GM19043 (cell line): Measurements from ENCODE around the gene SOSTDC1.
"Not testable (repeated sequence)": the region's sequence is repeated elsewhere in the genome, so short reads cannot be mapped to it uniquely, and the experiment has no call there.

Source experiments
- ATAC-seq: cut with Tn5 transposase; IDR thresholded peaks from one replicate; pipeline ENCODE4 v1.9.1; 2021; ENCODE audit warnings: low read depth; ENCODE audit not compliant: unreplicated experiment

The SOSTDC1 gene

DNA sequence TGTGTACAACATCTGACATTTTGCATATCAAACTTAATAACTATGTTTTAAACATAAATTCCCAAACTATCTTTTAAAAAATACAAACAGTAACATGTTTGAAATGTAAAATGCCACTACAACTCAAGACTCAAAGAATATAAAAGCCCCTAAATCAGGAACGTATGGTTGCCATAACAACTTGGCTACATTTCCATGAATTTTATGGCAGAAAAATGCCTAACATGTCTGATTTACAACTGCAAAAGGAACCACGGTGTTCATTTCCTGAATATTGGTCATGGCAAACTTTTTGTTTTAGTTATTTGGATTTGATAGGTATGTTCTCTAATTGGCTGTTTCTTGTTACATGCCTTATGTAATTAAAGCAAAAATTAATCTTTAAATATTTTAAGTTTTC is 2.0 kb downstream of the SOSTDC1 start:
- no peak for ATAC-seq

DNA sequence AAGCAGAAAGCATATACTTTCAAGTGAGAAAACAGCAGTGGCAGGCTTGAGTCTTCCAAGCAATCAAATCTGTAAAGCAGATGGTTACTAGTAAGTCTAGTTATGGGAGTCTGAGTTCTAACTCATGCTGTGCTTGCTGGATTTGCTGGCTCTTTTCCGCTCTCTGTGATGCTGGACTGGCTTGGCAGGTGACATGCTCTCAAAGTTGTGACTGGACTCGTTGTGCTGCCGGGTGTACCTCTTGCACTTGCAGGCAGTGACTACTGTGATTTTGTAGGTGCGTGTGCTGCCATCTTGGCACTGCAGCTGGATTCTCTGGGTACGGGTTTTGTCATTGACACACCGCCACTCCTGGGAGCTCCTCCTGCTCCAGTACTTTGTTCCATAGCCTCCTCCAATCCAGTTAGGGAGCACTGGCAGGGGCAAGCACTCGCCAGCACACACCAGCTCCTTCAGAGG is 3.1 kb downstream of the SOSTDC1 start:
- ATAC-seq = no peak

DNA sequence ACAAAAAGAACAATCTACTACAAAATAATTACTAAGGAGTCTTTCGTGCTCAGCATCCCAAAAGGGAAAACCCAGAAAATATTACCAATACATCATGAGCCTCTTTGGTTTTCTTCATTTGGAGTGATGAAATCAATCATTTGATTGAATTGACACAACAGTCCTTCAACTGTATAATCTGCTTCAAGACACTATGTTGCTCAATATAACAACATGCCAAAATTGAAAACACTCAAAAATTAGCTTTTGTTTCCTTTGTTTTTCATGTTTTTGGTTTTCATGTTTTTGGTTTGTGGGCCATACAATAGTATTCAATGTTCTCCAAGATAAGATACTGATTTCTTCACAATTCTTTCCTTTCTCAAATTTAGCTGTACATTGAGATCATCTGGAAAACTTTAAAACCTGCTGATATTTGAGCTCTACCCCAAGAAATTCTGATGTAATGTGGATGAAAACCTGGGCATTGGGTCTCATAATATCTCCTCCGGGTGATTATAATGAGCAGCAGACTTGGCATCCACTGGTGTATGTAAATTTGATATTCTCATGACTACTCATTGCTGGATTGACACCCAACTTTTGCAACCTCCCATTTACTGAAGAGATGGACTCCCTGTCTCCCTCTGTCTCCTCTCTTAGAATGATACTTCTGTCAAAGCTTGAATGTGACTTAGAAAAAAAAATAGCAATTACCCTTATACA is 4.6 kb downstream of the SOSTDC1 start:
- no peak for ATAC-seq

DNA sequence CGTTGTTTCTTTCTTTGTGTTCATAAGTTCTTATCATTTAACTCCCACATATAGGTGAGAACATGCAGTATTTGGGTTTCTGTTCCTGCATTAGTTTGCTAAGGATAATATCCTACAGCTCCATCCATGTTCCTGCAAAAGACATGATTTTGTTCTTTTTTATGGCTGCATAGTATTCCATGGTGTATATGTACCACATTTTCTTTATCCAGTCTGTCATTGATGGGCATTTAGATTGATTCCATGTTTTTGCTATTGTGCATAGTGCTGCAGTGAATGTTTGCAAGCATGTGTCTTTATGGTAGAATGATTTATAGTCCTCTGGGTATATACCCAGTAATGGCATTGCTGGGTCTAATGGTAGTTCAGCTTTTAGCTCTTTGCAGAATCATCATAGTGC is 9.2 kb downstream of the SOSTDC1 start:
- not testable (repeated sequence) for ATAC-seq

DNA sequence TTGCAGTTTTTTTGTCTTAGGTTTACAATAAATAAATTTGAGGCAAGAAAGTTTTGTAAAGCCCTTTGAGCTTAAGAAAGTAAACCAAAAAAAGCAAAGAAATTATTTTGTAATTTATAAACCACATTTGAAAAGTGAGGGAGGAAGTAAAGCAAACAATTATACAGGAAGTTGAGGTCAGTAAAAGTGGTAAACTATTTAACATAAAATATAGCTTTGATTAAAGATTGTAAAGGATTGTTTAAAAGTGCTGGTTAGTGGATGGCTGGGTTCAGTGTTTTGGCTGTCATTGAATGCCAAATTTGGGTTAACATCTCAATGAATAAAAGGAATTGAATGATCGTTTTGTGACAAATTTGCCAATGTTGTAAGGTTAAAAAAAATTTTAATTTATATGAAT is 9.9 kb downstream of the SOSTDC1 start:
- ATAC-seq = no peak

DNA sequence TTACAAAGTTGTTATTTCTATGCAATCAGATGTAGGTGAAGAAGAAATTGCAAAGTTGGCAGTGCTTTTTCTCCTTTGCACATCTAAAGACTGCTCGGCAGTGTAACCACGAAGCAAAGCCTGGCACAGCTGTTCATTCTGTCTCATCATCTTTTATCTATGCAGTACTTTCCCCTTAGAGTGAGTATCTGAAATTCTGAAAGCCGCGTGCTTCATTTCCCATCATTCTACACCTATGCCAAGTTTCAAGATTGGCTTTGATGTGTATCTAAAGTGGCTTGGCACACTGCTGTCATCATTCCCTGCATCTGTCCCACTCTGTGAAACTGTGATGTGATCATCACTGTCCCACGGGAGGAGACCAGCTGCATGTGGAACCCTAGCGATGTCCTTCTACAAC is 15.2 kb downstream of the SOSTDC1 start:
- no peak for ATAC-seq

DNA sequence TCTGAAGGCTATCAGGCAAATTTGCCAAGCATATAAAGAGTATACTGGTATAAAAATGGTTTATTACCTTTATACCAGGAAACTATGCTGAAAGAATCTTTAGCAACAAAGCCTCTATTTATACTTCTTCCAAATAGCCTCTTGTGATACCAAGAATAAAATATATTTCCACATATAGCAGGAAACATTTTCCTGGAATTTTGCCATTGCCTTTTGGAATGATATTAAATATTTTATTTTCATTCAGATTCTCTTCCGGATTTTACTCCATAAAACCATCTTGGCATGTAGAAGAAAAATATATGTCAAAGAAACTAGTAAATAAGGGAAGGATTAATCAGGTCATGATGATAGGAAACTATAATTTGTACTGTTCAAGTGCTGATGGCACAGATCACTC is 17.7 kb downstream of the SOSTDC1 start:
- ATAC-seq = no peak

DNA sequence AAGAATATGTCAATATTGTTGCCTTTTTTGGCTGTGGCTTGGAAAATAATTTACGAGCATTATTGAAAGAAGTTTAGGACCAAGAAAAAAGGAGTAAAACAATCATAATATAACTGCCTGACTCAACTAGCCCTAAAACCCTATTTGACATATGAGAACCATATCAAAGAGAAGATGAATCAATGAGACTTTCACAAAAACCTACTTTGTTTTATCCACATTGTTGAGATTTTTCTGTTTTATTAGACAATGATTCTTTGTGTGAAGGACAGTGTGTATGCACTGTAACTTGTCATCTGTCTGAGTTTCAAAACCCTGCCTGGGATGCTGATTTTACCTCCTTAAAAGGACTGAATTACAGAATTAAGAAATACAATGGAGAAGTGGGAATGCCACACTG is 19.0 kb downstream of the SOSTDC1 start:
- no peak for ATAC-seq

DNA sequence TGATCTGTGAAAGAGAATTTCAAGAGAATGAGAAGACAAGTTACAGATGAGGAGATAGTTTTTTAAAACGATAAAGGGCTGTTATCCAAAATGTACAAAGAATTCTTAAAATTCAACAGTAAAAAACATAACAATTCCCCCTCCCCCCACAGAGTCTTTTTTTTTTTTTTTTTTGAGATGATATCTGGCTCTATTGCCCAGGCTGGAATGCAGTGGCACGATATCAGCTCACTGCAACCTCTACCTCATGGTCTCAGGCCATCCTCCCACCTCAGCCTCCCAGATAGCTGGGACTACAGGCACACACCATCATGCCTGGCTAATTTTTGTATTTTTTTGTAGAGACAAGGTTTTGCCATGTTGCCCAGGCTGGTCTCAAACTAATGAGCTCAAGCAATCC is 21.7 kb downstream of the SOSTDC1 start:
- ATAC-seq = not testable (repeated sequence)

DNA sequence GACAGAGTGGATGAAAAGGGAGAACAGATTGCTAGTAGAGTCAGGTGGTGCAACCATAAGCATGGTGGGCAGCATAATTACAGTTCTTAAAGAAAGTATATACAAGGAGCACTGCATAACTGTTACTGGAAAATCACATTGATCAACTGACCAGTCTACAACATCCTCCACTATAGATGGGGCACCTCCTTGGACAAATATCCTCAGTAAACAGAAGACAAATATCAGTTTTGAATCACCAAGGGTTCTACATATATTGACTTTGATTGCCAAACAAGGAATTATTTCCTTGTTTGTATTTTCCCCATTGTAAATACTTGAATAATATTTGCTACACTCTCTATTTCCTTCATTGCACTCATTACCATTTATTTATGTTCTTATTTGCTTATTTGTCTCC is 26.6 kb downstream of the SOSTDC1 start:
- no peak for ATAC-seq

DNA sequence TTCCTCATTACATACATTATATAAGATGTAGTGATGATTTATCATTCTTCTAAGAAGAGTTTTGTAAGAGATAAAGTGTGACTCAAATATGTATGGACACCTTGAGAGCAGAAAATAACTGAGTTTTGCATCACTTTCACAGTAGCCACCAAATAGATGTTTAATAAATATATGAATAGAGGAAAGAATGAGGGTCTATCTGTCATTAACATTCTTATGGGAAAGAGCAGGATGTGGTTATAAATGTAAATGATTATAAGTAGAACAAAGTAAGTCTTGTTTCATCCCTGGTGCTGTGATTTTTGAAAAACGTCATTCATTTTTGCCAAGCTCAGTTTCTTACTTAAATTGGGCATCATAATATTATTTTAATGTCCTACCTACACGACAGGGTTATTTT is 29.2 kb downstream of the SOSTDC1 start:
- no peak for ATAC-seq

DNA sequence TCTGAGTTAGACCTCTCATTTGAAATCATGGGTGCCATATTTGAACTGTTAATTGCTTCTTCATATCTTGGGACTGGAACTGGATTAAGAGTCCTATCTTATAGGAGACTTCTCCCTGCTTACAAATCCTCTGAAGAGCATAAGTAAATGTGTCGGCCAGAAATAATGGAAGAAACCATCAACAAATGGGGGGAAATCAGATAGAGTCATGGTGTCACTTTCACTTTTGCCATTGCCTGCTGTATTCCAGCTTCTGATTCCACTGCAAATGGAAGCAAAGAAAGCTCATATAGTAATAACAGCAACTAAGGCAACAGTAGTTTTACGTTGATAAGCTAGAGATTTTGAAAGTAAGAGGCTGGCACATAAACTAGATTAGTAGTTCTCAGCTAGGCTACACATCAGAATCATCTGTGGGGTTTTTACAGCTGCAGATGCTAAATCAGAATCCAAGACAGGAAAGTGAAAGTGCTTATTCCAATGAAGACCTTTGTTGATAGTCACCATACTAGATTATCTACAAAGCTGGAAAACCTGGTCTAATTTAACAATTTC is 31.9 kb downstream of the SOSTDC1 start:
- ATAC-seq = no peak

DNA sequence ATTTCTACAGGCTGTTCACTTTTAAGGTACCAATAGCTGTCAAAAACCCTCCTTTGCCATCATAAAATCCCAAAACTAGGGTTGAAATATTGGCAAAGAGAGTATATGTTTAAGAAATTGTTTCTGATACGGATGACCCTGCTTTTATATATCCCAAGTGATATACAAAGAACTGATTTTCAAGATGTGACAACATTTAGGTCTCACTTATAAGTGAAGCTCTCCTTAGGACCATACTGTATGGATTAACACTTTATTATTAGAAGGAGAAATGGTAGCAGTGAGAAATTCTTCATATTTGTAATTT is 33.2 kb downstream of the SOSTDC1 start:
- no peak for ATAC-seq

DNA sequence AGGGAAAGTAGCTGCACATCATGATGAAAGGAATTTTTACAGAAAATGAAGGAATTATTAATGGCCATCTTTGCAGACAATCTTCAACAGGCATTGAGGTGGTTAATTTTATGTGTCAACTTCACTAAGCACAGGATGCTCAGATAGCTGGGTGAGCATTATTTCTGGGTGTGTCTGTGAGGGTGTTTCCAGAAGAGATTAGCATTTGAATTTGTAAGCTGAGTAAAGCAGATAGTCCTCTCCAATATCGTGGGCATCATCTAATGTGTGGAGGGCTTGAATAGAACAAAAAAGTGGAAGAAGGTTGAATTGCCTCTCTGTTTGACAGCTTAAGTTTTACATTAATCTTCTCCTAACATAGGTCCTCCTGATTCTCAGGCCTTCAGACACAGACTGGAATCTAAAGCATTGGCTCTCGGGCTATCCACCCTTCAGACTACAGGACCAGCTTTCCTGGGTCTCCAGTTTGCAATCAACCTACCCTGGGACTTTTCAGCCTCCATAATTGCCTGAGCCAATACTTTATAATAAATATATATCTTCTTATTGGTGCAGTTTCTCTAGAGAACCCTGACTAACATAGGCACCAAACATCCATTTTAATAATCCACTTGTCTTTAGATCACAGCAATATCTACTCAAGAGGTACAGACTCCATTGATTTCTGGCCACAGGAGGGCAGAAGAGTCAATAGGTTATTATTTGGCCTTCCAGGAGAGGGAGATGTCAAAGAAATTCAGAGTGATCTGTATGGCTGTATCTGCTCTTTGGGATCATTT is 33.7 kb downstream of the SOSTDC1 start:
- no peak for ATAC-seq

DNA sequence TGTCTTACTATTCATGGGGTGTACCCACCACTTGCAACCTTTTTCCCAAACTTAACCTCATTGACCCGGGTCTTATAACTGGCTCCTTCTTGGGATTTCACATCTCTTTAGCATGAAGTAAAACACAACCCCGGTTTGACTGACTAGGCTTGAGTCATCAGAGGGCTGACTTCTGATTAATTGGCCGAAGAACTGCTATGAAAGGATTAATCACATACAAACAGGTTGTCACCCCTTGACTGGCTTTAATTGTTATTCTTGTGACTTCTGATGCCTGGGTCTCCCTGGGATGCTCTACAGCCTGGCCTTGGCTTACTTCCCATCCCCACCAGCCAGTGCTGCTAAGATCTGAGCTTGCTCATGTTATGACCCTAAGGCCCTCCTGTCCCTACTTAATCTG is 35.4 kb downstream of the SOSTDC1 start:
- ATAC-seq = no peak

DNA sequence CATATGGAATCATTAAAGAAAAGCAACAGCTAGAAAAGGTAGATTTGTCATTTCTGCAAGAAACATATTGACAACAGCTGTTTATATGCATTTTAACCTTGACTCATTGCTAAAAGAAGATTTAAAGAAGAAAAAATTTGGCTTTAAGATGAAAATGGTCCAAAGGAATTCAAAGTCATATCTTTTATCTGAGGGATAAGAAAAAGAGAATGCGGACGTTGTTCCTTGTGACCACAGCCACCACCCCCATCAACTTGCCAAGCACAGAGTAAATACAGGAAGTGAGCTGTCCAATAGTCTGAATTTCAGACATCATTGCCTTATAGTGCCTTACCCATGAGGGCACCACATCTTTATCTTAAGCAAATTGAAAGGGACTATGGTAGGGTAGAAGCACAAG is 36.9 kb downstream of the SOSTDC1 start:
- no peak for ATAC-seq

DNA sequence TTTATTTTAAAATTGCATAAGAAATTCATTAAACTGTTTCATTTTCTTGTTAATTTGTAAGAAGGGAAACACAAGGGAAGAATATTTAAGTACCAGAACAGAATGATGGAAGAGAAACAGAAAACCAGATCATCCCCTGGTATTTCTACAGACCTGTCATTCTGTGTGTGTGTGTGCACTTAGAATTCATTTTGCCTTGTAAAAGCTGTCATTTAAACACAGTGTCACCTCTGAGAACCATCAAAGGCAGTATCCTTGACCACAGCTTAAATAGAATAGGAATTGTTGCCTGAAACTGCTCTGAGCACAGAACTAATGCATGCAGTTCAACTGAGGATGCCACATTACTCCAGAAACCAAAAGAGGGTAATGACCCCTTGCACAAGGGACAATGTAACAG is 37.4 kb downstream of the SOSTDC1 start:
- no peak for ATAC-seq

DNA sequence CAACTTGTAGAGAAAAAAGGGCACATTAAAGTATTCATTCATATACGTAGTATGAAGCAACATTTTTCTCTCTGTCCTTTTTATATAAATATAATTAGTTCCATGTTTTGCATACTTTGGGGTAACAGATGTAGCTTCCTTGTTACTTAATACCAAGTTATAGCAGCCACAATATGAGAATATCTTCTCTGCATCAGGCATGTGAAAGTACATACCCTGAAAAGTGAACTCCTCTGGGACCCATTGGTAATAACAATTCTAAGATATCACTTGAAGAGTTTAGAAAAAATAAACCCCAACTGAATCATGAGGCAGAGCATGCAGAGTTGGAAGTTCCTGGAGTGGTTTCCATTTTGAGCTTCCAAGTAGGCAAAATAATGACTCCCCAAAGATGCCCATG is 41.8 kb downstream of the SOSTDC1 start:
- ATAC-seq = no peak

DNA sequence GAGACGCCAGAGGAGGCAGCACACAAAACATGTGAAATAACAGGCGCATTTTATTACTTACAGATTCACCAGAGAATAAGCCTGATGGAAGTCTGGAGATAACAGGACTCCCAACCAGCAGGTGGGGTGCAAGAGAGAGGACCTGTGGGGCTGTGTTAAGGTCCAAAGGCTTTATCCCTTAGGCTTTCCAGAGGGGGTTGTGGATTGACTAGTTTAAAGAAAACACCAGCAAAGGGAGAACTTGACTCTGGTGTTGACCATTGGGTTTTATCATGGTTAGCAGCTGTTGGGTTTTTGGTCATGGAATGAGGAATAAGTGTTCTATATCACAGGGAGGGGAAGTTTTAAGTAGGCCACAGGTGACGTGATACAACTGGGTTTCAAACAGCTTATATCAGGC is 42.6 kb downstream of the SOSTDC1 start:
- ATAC-seq = no peak

DNA sequence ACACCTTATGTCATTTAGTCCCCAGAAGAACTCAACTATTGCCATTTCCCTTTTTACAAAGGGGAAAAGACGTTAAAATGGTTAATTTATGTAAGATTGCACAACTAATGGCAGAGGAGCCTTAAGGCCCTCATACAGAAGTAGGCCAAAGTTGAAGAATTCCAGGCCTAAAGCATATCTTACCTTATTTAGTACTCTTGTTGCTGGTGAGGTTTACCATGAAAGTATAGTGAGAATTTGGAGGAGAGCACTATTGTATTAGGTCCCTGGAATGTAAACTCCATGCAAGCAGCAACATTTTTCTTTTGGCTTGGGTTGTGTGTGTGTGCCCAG is 43.5 kb downstream of the SOSTDC1 start:
- ATAC-seq = no peak

DNA sequence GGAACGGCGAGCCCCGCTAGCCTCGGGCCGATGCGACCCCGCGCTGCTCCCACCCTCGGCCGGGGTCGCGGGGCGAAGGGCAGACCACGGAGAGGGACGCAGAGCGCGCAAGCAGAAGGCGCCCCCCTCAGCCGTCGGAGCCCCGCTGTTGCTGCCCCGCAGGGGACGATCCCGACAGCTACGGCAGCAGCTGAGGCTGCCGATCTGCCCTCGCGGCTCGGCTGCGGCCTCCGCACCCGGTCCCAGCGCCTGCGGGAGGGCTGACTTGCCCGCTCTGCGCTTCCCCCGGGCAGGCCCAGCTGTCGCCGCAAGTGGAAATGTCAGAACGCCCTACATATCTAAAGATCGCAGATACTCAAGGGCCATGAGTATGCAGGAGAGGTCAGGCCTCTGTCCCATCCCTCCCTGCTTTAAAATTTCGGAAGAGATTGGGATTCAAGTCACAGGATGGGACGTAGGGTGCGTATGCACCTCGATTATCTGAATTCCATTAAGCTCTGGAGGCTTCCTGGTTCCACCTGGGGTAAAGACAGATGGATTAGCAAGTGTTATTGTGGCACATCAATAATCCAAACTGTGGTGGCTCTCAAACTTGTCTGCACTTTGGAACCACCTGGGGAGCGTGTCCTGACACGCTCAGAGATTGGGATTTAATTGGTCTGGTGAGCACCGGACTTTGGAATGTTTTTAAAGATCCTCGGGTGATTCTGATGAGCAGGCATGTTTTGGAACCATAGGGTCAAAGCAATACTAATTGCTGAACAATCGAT is 44.0 kb downstream of the SOSTDC1 start, which contains the start of gene CRPPA:
Gene CRPPA (minus strand): TSS at position 206 of the 770 bp plus-strand sequence. CDS start 216 bp downstream, outside the sequence.
- peak; percentile 30 for ATAC-seq
